Stimulated activated CD4-positive, alpha-beta T cell treated with anti-CD3 and anti-CD28 coated beads, Interleukin-2, amount 100 ng/mL, for 48 hours (primary cell): ENCODE data around the gene TMEM139.

Source experiments
- DNase-seq, 2 donors: peaks; one replicate each; pipeline ENCODE4 v3.0.0-alpha.2; 2020

The TMEM139 gene

DNA sequence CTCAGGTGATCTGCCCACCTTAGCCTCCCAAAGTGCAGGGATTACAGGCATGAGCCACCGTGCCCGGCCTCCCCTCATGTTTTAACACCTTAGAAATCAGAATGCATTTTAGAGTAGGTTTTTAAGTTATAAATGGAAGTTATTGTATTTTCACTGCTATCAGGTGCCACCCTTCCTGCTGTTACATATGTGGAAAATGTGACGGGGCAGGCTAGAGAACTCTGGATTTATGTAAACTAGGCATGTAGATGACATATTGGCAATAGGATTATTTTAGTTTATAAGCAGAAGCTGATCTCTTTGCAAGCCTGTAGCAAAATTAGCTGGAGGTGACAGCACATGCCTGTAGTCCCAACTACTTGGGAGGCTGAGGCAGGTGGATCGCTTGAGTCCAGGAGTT, 5.5 kb downstream of the TMEM139 start:
- DNase-seq: no peak

DNA sequence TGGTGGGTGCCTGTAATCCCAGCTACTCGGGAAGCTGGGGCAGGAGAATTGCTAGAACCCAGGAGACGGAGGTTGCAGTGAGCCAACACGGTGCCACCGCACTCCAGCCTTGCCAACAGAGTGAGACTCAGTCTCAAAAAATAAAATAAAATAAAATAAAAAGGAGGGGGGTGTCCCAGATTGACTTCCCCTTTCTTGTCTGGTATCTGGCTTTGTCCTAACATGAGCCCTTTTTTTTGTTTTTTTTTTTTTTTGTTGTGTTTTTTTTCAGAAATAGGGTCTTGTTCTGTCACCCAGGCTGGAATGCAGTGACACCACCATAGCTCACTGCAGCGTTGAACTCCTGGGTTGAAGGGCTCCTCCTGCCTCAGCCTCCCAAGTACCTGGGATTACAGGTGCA, 8.1 kb downstream of the TMEM139 start:
- no peak for DNase-seq

DNA sequence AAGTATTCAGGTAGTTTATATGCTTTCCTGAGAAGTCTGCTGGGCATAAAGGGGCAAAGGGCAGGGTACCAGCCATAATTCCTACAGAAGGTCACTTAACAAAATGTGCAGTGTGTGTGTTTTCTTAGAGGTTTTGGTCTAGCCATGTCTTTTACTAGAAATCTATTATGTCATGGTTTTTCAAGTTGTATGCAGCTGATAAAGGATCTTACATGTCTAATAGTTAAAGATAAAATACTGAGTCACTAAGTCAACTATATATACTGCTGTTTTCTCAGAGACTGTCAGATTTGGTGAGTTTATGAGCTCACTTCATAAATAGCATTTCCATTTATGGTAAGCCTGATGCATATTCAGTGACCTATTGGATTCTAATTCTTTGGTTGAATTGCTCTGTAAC, 11.1 kb downstream of the TMEM139 start:
- DNase-seq: no peak

DNA sequence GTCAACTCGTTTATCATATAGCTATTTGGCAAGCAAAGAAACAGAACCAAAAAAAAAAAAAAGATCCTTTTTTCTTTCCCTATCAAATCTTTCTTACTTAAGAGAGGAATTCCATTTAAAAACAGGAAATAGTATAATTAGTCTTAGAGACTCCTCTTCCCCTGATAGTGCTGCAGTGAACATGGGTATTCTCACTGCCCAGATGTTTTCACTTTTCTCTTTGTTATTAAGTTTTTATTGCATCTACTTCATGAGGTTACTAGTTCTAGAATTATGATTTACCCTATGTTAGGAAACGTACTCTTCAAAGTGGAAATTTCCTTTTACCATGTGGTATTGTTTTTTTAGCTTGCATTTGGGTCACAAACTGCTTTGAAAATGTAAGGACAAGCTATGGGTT, 11.9 kb downstream of the TMEM139 start:
- no peak for DNase-seq

DNA sequence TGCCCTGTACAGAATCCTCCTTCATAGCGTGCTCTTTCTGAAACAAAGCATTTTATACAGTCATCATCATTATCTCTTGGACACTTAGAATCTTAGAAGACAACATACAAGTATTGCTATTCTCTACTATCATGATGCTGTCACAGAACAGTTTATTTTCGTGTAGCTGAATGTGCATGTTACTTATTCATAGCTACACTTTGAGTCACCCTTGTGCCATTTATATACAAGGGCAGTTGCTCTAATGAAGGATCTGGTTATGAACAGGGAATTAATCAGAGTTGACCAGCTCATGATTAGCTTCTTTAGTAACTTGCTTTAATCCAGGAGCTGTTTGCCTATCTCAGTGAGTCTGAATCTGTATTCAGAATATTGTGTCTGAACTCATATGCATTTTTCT, 14.6 kb downstream of the TMEM139 start:
- DNase-seq: no peak

DNA sequence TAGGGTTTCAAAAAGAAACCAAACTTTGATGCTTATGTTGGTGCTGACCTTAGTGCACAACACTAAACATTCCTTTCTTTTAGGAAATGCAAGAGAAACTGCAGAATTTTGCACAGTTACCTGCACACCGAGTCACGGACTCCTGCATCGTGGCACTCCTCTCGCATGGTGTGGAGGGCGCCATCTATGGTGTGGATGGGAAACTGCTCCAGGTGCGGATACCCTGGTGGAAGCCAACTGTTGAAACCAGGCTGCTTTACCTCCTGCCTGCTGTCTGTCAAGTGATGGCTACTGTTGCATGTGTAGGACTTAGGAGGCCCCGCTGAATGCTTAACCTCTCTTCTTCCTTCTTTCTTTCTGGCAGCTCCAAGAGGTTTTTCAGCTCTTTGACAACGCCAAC, 15.1 kb downstream of the TMEM139 start:
- DNase-seq: peak; percentile 47 to 50

DNA sequence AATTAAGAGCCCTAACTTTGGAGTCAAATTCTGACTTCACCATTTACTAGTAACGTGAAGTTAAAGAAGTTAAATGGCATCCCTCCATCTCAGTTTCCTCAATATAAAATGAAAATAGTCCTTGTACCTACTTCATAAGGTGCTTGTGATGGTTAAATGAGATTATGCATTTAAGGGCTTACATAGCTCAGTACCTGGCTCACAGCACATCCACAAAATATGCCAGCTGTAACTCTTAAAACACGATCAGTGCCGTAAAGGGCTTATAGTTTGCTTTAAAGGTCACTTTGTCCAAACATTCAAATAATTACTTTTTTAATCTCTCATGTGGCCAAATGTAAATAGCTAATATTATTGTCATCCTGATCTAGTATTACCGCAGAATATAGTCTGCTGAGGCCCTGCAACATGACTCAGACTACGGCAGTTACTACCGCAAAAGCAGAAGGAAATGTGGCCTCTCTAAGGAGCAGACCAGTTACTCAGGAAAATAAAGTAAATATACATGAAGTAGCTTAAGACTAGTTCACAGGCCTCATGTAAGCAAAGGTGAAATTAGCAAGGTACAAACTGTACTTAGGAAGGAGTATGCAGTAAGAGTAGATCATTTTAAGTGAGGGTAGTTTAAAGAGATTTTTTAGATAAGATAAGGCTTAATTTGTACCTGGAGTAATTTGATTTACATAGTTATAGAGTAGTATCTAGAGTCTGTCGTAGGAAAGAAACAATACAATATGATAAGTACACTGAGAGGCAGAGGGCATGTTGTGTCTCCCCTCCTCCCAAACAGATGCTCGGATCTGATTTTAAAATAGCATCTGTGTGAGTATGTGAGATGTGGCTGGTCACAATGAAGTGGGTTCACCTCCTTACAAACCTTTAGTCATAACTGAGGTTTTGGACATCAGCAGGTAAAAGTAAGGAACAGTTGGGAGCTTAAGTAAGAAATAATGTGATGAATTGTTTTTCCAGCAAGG, 16.5 kb downstream of the TMEM139 start:
- no peak for DNase-seq

DNA sequence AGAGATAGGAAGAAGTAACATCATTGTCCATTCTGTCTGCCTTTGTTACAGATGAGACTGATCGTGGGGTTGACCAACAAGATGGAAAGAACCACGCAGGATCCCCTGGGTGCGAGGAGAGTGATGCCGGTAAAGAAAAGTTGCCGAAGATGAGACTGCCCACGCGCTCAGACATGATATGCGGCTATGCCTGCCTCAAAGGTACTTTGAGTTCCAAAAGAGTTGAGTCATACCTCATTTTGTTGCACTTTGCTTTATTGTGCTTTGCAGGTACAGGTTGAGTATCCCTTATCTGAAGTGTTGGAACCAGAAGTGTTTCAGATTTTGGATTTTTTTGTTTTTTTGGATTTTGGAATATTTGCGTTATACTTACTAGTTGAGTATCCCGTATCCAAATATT, 19.0 kb downstream of the TMEM139 start:
- DNase-seq: no peak

DNA sequence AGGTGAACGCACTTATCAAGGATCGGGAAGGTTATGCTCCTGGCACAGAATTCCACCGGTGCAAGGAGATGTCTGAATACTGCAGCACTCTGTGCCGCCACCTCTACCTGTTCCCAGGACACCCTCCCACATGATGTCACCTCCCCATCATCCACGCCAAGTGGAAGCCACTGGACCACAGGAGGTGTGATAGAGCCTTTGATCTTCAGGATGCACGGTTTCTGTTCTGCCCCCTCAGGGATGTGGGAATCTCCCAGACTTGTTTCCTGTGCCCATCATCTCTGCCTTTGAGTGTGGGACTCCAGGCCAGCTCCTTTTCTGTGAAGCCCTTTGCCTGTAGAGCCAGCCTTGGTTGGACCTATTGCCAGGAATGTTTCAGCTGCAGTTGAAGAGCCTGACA, 20.2 kb downstream of the TMEM139 start:
- DNase-seq: no peak

DNA sequence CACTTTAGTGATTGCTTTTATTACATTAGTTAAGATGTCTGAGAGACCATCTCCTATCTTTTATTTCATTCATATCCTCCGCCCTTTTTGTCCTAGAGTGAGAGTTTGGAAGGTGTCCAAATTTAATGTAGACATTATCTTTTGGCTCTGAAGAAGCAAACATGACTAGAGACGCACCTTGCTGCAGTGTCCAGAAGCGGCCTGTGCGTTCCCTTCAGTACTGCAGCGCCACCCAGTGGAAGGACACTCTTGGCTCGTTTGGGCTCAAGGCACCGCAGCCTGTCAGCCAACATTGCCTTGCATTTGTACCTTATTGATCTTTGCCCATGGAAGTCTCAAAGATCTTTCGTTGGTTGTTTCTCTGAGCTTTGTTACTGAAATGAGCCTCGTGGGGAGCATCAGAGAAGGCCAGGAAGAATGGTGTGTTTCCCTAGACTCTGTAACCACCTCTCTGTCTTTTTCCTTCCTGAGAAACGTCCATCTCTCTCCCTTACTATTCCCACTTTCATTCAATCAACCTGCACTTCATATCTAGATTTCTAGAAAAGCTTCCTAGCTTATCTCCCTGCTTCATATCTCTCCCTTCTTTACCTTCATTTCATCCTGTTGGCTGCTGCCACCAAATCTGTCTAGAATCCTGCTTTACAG, 20.8 kb downstream of the TMEM139 start:
- peak; percentile 68 to 71 for DNase-seq

DNA sequence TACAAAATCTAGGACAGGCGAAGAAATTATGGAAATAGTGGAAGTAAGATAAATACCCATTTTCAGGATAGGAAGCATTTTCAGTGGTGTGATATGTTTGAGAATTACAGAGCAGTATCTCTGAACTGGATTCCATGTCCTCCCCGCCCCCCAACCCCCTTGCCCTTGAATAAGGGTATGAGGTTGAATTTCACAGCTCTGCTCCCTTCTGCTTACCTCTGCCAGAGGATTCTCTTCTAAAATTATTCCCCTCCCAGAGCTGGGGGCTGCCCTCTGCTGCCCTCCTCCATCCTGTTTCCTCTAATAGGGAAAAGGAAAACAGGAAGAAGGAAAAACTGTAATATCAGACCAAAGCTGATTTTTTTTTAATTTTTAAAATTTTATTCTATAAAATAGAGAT, 23.9 kb downstream of the TMEM139 start:
- no peak for DNase-seq

DNA sequence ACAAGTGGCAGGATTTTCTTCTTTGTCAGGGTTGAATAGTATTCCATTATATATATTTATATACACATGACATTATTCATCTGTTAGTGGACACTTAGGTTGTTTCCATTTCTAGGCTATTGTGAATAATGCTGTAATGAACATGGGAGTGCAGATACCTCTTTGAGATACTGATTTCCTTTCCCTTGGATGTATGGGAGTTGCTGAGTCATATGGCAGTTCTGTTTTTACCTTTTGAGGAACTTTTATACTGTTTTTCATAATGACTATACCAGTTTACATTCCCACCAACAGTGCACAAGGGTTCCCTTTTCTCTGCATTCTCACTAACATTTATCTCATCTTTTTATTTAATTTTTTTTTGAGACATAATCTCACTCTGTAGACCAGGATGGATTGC, 29.4 kb downstream of the TMEM139 start:
- no peak for DNase-seq

DNA sequence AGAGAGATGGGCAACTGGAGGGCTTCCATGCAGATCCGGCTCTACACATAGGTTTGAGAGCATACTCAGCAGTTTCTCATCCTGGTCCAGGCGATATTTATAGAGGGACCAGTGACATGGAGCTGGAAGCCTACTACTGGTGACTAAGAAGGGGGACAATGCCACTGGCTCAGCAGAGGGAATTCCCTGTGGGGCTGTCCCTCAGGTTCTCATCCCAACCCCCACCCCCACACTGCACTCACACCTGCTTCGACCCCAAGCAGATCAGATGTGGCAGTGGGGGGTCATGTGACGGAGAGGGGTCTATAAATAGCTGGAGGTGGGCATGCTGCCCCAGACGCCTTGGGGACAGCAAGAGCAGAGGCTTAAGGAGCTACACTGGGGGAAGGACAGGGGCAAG, 31.0 kb downstream of the TMEM139 start, which contains the start of gene CLCN1:
CLCN1 (plus strand) TSS at position 336 of the 400 bp plus-strand sequence. CDS start 102 bp downstream, outside the sequence.
- DNase-seq: no peak

DNA sequence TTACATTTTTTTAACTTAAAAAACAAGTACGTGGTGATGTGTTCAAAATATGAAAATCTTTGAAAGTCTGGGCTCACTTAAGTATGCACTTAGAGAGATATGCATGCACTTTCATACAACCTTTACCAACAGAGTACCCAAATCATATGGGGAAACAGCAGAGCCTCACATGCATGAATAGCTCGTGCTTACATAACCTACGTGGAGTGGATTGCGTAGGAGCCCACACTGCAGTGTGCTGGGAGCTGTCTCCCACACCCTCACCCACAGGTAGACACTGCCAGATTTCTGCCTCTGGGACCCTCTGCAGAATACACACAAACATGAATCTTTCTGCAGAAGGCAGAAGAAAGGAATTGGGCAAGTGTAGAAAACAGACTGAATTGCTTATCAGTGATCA, 31.7 kb downstream of the TMEM139 start:
- no peak for DNase-seq

DNA sequence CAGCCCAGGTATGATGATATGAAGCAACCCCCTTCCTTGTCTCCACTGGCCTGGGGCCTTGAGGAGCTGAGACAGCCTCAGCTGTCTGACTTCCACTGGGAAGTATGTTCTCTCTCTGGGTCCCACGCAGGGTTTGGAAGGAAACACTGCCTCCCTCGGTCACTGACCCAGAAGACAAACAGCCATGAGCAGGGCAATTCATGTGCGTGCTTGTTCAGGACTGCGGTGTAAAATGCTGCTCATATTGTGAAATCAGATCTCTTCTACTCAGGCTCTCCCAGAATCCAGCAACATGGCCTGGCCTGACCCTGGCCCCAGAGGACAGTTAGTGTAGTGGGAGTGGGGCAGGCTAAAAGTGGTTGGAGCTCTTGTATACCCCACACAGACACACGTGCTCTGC, 33.9 kb downstream of the TMEM139 start:
- DNase-seq: no peak

DNA sequence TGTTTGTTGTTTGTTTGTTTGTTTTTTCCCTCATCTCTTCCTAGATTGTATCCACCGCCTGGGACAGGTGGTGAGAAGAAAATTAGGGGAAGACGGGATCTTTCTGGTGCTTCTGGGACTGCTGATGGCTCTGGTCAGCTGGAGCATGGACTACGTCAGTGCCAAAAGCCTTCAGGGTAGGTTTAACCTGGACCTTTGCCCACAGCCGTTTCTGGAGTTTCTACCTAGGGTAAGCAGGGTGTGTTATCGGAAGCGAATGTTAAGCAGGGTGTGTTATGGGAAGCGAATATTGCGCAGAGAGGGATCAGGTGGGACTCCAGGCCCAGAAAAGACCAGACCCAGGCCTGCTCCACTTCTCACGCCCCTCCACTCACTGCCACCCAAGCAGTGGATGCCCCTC, 35.9 kb downstream of the TMEM139 start:
- DNase-seq: no peak

DNA sequence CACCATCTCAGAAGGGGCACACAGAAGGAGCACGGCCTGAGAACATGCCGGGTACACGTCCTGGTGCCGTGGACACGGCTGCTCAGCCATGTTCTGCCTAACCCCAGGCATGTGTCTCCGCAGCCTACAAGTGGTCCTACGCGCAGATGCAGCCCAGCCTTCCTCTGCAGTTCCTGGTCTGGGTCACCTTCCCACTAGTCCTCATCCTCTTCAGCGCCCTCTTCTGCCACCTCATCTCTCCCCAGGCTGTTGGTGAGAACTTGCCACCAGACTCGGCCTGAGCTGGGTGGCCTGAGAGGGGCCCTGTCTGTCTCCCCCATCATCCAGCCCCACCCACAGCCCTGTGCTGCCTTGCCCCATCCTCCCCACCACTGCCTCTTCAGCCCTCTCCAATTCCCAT, 36.5 kb downstream of the TMEM139 start:
- DNase-seq: no peak

DNA sequence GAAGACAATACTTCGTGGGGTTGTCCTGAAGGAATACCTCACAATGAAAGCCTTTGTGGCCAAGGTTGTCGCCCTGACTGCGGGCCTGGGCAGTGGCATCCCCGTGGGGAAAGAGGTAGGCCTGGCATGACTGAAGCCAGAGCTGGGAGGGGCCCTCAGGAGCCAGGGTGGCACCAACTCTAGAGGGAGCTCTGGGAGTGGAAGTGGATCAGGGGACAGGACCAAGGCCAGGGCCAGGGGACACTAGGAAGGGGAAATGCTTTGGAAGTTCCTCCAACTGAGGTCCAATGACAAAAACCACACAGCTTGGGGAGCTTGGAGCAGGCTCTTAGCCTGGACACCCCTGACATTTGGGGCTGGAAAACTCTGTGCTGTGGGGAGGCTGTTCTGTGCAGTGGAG, 37.0 kb downstream of the TMEM139 start:
- no peak for DNase-seq

DNA sequence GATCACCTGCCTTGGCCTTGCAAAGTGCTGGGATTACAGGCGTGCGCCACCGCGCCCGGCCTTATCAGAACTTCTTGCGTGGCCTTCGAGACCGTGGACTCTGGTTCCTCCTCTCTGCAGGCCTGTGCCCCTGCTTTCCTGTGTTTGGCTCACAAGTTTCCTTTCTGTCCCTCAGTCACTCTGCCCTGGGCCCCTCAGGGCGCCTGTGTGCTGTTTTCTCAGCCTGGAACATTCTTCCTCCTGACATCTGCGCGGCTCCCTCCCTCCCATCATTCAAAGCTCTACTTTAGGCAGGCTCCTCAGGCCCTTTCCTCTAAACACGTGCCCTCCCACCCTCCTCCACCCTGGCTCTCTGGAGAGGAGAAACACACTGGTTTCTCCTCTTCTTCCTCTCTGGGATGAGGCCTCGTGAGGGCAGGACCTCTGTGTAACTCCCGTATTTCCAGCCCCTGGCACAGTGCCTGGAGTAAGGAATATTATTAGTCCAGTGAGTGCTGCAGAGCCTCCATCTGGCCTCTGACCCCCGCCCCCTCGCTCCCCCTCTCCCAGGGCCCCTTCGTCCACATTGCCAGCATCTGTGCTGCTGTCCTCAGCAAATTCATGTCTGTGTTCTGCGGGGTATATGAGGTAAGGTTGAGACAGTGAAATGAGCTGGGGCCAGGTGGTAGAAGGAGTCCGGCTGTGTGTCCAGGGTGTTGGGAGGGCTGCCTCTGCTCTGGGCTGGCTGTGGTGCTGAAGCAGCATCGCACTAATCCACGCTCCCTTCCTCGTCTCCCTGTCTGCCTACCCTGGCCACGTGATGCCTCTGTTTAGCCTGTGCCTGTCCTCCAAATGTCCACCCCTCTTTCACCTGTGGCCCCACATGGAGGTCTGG, 38.2 kb downstream of the TMEM139 start:
- no peak for DNase-seq

DNA sequence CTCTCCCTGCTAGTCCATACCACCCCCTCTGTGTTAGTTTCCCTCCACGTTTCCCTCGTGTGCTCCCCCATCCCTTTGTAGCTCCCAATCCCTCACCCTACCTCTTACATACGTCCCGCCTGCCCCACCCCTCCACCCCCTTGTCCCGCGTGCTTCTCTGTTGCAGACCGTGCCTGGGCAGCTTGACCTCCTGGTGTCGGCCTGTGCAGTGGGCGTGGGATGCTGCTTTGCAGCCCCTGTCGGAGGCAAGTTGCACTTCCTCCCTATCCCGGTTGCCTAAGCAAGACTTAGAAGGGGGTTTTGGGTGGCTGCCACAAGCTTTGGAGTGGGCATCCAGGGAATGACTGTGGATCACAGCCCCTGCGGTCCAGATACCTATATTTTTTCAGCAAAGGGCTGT, 38.9 kb downstream of the TMEM139 start:
- no peak for DNase-seq

DNA sequence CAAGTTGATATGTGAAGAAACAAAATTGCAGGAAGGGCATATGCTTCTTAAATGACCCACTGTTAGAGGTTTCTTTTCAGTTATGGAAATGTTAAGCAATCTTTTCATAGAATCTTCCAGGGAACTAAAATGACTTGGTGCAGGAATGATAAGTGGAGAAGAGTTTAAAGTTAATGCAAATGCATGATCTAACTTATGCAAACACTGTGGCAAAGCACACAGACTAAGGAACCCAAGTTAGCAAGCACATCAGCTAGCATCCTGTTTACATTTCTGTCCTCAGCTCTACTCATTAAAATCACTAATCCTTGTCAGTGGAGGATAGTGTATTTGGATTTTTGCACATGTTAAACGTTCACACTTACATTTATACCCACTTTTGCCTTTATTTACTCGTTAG, 40.5 kb downstream of the TMEM139 start:
- DNase-seq: no peak

DNA sequence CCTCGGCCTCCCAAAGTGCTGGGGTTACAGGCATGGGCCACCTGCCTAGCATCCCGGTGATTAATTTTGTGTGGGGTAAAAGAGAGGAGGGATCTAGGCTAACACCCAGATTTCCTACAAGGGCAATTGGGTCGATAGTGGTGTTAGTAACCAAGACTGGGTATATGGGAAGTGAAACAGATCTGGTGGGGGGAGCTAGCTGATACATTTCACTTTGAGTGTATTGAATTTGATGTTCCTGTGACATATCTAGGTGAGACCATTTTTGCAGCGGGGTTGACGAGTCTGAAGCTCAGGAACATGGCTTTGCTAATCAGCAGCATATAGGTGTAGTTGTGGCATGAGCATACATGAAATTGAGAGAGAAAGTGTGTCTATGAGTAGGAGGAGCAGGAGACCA, 43.1 kb downstream of the TMEM139 start:
- no peak for DNase-seq

DNA sequence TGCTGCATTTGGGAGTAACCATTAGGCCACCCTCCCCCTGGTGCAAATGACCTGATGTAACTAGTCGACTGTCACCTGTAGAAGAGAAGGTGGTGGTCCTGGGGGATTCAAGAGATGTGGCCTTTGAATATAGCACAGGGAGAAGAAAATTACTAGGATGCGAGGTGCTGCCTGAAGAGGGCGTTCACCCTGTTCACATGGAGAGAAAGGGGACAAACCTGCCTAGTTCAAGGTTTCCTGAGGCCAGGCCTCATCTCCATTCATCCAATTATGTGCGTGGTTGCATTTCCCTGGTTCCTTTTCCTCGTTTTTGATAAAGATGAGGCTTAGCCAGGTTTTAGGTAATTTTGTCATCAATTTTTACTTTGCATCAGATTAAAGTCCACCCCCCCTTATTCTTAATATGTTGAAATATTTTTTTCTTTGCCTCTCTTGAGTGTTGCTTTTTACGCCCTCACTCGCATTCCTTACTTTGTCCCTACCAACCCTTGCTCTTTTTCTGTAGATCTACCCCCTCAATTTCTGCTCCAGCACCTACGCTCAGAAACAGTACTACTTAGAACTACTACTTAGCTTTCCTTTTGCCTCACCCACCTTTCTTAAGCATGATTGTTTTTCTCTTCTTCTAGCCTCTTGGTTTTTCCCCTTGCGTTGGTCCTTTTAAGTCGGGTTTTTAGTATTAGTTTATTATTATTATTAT, 44.9 kb downstream of the TMEM139 start:
- DNase-seq: no peak
